ENCODE data around the gene MAPKAP1.

The MAPKAP1 gene

DNA sequence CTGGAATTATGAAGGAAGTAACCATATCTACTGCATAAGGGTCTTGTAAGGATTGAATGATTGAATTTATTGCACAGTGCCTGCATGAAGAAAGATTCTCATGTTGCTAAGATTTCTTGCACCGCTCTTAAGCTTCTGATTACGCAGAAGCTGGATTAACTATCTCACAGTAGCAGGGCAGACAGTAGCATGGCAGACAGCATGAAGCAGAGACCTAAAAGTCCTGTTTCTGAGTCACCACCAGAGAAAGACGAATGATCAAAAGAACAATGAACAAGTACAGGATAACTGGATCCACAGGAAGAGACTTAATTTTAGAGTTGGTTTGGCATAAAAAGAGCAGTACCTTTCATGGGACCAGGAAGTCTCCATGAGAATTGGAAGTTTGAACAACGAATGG is 142.4 kb downstream of the MAPKAP1 start:
- no peak for DNase-seq (ENCODE audit: low spot score)

DNA sequence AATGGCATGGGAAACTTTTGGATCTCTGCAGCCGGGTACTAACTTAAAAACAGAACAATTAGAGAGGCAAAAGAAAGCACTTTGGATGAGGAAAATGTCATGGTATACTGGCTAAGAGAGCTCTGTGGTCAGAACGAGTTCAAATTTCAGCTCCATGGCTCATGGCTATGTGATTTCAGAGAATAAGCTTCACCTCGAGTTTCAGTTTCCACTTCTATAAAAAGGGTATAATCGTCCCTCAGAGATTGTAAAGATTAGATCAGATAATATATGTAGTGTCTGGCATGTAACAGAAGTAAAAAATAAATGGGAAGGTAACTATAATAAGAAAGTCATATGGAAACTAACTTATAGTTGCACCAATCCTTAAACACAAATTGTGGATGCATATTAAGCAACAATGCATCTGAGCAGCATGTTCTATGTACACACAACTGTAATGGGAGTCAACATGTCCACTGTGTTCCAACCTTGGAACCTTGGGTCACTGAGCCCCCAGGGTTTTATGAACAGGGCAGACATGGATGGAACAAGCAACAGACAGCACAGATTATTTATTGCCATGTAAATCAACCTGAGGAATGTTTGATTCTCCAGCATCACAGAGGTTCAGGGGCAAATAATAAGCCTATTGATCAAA is 145.4 kb downstream of the MAPKAP1 start:
- no peak for DNase-seq (ENCODE audit: low spot score)

DNA sequence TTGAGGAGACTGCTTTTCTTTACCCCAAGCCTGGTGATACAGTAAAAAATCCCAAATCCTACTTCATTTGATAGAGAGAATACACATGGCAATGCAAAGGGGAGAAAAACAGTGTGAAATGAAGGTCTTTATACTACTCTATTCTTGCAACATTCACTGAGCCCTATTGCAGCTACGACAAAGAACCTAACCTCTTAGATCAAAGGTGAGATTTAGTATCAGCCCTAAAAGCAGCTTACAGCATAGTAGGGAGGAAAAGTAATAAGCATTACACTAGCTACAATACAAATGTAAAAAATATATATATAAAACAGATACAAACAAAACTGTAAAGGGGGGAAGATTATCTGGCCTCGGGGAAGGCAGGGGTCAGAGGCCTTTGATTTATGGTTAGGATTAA is 147.1 kb downstream of the MAPKAP1 start:
- DNase-seq (ENCODE audit: low spot score): no peak

DNA sequence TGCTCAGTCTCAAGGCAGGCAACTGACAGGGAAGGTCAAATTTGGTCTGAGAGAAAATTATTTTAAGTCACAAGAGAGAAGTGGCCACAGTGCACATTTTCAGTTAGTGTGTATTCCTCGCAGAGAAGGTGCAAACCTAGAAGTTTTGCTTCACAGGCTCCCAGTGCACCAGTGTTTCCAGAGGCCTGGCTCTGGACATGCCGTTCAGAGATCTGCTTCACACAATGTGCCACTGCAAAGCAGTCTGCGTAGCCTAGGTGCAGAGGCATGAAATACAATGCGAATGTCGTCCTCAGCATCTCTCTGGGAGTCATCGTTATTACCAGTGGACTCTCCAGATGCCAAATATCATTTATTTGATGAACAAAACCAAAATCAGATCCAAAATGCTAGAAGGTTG is 147.8 kb downstream of the MAPKAP1 start:
- no peak for DNase-seq (ENCODE audit: low spot score)

DNA sequence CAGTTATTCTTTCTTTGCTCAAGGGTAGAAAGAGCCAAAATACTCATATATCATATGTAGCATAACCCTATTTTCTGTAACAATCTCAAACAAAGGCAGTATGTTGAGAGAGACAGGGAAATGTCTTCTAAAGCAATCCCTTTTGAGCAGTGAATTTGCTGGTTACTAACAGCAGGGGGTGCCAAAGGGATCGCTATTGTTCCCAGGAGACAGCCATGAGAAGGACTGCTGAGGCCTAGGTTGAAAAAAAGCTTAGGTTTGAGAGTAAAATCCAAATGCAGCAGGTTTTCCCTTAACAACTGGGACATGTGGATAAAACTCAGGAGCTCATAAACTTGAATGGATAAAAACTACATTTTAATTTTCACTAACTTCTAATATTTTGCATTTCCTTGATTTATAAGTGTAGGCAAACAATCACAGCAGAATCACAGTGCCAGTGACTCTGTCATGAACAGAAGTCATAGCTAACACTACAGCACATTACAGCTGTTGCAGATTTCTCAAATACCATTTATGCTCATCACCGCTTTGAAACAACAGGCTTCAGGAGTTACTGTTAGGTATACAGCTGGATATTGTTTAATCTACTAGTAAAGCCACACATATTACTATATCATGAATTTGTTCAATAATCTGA is 148.4 kb downstream of the MAPKAP1 start:
- DNase-seq (ENCODE audit: low spot score): peak; percentile 84

DNA sequence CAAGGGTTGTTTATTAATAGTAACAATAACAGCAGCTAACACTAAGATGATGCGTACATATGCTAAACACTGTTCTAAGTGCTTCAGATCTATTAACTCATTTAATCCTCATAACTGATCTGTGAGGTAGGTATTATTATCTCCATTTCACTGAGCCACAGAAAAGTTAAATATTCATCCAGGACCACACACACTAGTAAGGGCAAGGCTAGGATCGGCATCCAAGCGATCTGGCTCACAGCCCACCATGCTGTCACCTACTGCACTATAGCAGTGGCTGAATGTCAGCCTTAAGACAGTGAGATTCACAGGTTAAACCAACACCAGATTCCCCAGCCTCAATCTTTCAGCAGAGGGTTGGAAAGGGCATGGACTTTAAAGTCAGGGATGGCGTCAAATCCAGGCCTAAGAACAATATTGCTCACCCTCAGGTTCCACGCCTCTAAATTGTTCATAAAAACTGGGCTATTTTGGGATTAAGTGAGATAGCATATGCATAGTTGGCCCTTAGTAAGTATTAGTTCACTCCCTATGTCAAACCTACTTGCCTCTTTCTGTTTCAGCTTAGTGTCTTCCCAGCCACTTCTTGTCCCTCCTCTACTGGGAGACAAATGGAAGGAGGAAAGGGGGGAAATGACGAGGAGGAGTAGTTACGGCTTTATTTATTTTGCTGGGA is 150.8 kb downstream of the MAPKAP1 start:
- no peak for DNase-seq (ENCODE audit: low spot score)

DNA sequence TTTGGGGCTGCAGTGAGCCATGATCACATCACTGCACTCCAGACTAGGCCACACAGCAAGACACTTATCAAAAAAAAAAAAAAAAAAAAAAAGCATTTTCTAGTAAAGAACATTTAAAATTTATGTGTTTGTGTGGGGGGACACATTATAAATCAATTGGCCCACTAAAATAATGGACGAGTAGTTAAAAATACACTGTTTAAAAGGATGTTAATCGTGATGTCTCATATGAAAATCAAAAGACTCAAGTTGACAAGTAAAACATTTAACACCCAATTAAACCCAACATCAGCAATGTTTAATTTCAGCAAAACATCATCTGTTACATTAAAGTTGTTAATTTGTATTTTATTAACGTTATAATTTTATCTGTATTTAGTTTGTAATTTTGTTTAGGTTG is 152.3 kb downstream of the MAPKAP1 start:
- no peak for DNase-seq (ENCODE audit: low spot score)

DNA sequence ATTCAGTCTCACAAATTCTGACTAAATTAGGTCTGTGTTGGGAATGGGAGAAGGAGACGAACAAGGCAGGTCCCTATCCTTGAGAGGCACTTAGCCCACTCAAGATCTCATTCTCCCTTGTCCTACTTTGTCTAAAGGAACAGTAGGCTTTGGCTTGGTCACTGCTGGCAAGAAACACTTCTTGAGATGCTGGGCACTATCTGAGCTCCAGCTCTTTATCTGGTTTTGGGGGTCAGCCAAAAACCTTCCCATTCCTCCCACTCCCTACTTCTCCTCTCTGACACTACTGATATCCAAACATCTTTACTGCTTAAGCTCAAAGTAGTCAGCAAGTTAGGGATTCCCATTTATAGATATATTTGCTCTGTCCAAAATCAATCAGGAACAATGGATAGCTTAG is 155.2 kb downstream of the MAPKAP1 start:
- no peak for DNase-seq (ENCODE audit: low spot score)

DNA sequence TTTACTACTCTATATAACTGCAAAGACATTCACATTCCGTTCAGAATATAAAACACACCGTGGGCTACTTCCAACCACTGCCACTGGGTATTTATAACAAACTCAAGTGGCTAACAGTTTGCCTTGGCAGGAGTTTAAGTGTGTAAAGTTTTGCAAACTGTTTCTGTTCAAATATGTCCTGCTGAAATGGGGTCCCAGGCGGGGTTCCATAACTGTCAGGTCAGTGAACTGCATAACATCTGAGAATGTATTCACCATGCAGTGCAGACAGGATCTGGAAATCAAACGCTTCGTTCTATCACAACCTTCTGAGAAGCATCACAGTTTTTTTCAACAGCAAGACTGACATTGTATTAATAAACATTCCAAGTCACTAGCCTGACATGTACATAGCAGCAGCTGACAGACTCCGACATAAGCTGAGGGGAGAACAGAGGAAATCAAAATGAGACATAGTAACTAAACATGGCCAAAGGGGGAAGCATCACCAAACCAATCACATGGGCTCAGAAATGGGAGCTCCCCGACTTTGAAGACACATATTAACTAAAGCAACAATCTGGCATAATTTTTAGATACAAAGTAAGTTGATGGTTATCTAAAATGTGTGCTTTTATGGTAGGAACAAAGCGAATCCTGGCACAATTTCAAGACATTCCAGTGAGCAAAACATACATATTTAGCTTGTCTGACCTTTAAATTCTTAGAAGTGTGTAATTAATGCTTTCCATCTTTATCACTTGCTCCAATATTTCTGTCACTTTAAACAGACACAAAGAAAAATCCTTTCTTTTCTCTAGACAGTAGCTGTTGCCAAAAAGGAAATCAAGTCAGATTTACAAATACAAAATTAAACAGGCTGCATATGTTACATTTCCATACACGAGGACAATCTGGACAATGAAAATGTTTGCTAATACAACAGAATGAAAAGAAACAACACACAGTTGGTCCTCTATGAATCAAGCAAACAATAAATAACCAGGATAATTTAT is 156.8 kb downstream of the MAPKAP1 start:
- no peak for DNase-seq (ENCODE audit: low spot score)

DNA sequence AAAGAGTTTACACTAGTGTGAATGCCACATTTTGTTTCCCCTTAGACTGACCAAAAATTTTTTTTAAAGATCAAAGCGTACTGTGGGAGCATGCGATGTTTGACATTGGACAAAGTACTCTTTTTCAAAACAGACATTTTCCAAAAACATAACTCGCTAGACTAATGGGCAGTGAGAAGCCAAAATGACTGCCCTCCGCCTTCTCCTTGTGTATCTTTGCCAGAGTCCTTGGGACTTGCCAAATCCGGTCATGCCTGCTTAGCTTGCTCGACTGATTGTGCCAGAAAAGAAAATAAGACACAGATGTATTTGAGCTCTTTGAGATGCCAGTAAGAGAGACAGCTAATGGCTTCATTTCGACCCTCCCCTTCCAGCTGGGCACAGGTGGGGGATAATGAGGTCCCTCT is 157.5 kb downstream of the MAPKAP1 start:
- no peak for DNase-seq (ENCODE audit: low spot score)

DNA sequence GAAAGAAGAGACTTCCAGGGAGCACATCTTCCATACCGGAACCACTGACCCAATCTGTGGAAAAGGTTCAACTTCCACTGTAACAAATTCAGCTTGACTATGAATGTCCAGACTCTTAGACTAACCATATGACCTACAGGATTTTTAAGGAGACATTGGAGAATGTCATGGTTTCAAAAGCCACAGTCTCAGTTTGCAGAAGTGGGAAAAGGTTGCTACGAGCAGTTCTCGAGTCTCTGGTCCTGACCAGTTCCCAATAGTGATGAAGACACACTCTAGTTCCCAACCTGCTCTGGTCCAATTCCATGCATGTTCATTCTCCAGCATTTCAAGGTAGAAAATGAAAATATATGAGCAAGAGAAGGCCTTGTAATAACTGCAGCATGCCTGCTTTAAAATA is 158.0 kb downstream of the MAPKAP1 start:
- DNase-seq (ENCODE audit: low spot score): no peak

DNA sequence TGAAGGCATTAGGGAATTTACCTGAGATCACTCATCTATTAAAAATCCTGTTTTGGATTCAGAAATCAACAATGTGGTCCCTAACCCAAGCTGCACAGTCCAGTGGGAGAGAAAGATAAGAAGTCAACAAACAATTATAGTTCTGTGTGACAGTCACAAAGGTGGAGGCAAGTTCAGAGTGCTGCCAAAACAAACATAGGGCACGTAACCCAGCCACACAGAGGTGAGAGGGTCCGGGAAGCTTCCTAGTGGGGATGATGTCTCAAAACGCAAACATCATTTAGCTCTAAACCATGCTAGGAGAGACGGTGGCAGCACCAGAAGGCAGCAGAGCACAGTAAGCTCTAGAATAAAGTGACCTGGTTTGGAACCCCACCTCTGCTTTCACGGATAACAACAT is 158.9 kb downstream of the MAPKAP1 start:
- no peak for DNase-seq (ENCODE audit: low spot score)

DNA sequence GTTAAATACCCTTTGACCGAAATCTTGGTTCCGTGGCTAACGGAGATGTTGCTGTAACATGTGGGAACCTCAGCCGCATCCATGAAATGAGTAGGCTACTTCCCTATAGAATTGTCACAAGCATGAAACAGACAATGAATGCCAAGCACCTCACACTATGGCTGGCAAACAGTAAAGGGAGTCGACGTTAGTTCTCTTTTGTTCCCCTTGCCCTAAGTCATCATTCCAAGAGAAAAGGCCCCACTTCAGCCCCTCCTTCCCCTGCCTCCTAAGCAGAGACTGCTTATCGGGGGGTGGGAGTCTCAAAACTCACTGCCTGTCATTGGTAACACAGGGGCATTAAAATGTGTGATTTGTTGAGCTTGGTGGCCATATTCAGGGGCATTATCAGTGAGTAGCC is 159.6 kb downstream of the MAPKAP1 start:
- DNase-seq (ENCODE audit: low spot score): no peak

DNA sequence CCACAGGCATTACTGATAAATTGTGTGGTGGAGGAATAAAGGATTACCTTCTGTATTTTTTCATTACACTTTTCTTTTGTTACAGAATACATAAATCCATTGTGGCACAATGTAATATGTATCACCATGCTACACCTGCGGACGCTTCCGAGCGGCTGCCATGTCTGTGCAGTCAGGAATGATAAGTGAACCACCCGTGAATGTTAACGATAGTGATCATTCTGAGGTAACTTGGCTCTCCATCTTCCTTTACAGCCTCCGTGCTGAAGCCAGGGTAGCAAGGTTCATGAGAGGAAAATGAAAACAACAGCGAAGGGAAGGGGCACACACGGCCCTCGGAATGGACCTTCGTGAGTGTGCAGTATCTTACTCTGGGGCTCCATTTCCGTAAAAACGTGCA is 161.2 kb downstream of the MAPKAP1 start:
- DNase-seq (ENCODE audit: low spot score): no peak

DNA sequence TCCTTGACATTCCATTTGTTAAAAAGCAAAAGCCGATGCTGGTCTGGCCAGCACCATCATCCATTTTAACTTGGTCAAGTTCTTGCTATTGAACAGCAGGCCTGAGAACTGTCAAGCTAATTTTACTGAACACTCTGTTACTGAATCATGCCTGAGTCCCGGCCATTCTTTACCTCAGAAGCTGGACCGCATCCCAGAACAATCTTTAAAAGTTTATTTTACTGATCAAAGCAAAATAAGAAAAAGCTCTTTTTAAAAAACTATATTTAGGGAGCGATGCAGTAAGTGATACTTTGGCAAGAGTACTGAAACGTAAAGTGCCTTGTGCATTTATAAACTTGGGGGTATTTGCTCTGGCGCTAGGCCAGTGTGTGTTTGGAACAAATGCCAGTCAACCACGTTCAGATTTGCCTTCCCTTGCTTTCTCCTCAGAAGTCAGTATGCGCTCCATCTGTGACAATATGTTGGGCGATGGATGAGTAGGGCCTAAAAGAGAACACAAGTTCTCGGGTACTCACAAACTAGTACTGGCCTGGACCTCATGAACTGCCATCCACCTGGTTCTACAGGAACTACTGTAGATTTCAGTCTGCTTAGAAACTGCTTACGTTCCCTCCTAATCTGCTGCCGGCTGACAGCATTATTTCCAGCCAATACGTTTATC is 161.9 kb downstream of the MAPKAP1 start:
- DNase-seq (ENCODE audit: low spot score): no peak

DNA sequence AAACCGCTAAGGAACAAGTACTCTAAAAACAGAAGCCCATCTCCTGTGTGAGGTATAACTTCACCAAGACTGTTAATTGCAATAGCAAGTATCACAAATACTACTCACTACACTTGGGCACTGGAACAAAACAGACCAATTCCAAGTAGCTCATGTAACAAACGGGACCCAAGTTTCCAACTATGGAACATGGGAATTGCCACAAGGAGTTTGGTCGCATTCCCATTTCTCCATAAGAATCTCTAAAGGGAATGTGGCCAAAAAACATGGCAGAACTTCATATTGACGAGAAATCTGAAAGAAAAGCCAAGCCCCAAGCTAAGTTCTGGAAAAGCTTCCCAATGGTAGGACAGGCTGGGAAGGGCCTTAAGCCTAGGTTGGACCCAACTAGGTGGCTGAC is 162.5 kb downstream of the MAPKAP1 start:
- no peak for DNase-seq (ENCODE audit: low spot score)

DNA sequence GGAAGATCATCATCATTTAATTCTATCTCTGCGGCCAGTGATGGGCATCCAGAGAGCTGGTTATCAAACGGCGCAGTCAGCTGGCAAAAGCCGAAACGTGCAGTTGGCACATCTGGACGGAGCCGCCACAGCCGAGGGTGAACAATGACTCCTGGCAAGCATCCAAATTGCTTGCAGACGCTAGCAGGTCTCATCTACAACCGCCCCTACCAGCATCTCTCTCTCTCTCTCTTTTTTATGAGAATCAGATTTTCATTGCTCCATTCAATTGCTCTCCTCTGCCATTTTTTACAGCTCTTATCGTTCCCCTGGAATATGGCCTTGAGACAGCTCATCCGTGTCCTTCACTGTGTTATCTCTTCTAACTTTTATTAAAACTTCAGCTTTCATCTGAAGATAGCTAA is 165.2 kb downstream of the MAPKAP1 start:
- DNase-seq (ENCODE audit: low spot score): no peak

DNA sequence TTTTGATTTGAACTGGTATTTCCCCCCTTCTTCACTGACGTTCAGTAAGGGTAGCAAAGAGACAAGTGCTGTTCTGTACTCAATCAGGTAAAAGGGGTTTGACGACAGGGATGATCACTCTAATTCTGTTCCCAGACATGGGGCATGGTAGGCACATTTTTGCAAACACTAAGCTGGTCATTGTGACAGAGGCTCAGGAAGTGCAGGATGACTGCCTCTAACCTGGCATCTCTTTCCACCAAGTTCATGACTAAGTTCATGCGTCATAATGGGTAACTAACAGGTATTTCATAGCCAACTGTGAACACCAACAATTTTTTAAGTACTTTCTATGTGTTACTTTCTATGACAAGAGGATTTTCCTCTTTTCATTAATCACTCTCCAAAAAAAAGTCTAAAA is 166.5 kb downstream of the MAPKAP1 start:
- no peak for DNase-seq (ENCODE audit: low spot score)

DNA sequence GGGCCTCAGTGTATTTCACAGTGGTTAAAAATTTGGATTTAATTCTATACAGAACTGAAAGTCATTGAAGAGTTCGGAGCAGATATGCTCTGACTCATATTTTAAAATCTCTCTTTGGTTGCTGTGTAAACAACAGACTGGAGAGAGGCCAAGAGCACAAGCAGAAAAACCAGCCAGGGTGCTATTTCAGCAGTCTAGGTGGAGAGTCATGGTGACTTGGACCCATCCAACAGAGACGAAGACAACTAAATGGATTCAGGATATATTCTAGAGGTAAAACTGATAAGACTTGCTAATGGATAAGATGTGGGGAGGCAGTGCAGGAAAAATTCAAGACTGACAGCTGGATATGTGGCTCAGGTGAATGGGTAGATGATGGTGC is 168.9 kb downstream of the MAPKAP1 start:
- DNase-seq (ENCODE audit: low spot score): no peak

DNA sequence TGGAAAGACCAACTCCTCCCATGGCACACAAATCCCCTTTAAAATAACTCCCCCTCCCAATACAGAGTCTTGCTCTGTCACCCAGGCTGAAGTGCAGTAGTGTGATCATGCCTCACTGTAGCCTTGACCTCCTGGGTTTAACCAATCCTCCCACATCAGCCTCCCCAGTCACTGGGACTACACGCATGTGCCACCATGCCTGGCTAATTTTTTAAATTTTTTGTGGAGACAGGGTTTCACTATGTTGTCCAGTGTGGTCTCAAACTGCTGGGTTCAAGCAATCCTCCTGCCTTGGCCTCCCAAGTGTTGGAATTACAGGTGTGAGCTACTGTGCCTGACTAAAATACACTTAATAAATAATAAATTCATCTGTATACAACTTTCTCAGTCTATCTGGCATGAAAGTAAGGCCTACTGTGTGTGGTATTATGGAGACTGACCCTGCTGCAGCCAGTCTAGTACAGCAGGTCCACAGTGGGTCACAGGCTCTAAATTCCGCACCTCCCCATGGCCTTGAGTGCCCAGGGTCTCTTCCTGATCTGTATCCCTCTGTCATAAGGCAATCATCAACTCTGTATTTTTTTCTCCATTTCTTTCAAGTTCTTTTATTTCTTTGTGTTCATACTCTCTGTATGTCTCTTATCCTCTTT is 169.4 kb downstream of the MAPKAP1 start:
- no peak for DNase-seq (ENCODE audit: low spot score)

DNA sequence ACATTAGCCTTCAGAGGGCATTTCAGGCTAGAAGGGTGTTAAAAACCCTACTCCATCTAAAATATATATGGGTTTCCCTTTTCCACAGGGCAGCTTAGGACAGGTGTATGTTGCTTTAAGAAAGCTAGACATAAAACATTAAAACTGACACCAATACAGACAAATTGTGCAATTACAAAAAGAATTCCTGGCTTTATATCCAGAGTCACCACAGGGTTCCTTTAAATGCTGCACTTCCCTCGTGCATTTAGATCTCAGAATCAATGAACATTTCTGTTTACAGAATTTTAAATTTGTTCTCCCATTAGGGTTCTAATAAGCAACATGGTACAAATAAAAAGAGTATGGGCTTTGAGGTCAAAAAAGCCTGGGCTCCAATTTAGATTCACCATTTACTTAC is 170.2 kb downstream of the MAPKAP1 start:
- no peak for DNase-seq (ENCODE audit: low spot score)
